ENCODE measurements around the gene CHST1.

Gene CHST1

DNA sequence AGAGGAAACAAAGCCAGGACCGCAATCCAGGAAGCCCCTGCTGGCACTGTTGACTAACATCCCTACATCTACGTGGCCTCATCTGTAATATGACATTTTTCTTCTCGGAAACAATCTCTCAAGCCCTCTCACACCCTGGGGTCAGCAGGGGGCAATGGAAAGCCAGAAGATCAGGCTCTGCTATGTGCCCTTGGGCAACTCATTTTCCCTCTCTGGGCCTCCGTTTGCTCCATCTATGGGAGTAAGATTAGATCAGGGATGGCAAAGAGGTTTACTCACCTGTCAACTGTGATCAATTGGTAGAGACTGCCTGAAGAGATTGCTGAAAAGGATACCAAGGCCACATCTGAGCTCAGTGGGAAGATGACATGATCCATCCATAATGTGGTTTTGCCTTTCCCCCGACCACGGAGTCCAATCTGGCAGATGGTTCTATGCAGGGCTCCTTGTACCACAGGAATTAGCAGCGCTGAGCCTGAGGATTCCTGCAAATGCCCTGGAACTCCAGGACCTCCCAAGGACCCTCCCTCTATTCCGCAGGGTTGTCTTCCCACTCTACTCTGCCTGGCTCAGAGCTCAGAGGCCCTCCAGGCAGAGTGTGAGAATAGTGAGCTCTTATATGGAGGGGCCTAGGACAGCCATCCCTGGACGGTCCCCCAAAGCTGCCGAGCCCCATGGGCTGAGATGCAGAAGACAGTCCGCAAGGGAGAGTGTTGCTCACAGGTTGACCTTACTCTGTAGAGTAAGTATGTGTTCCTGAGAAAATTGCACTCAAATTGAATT lies 66.1 kb downstream of the CHST1 start:
- TF ChIP-seq, protein P1, sequence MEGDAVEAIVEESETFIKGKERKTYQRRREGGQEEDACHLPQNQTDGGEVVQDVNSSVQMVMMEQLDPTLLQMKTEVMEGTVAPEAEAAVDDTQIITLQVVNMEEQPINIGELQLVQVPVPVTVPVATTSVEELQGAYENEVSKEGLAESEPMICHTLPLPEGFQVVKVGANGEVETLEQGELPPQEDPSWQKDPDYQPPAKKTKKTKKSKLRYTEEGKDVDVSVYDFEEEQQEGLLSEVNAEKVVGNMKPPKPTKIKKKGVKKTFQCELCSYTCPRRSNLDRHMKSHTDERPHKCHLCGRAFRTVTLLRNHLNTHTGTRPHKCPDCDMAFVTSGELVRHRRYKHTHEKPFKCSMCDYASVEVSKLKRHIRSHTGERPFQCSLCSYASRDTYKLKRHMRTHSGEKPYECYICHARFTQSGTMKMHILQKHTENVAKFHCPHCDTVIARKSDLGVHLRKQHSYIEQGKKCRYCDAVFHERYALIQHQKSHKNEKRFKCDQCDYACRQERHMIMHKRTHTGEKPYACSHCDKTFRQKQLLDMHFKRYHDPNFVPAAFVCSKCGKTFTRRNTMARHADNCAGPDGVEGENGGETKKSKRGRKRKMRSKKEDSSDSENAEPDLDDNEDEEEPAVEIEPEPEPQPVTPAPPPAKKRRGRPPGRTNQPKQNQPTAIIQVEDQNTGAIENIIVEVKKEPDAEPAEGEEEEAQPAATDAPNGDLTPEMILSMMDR (IDR thresholded peaks at IDR 0.05; ENCODE audit: low read depth, low read length) = no peak
- peak; percentile 63 for DNase-seq
- no peaks in the 10 kb centered on the region for H3K27me3 ChIP-seq (ENCODE audit: insufficient read depth, low read depth, severe bottlenecking)
- H3K36me3 ChIP-seq = no peaks in the 10 kb centered on the region
- H3K4me3 ChIP-seq (ENCODE audit: low read depth, low read length) = no peak overlapping the region
- no peaks in the 10 kb centered on the region for H3K9me3 ChIP-seq (ENCODE audit: severe bottlenecking)
- no peak overlapping the region for H3K27ac ChIP-seq

Data from WERI-Rb-1 (cell line).